Measurements from ENCODE around the gene SPACDR. TPM values are rescaled to one million over a fixed set of nuclear protein-coding genes. Genes with fewer than 3 reads are reported as not detected.
"Not testable (repeated sequence)": the region's sequence is repeated elsewhere in the genome, so short reads cannot be mapped to it uniquely, and the experiment has no call there.

SPACDR gene
- total RNA-seq, 1 donor from 2014 or later: 2.5 TPM

GRCh38 chr7:100443096-100443840, 20.8 kb downstream of the SPACDR start:
- Histone ChIP-seq H3K4me1 (ENCODE audit: insufficient read depth, low read length) (peaks cover 17% of the 10 kb centered on the region), H3K27me3 (ENCODE audit: insufficient read depth, low read length) (no peaks in the 10 kb centered on the region), H3K79me2 (ENCODE audit: insufficient read depth, low read length) (no peaks in the 10 kb centered on the region), H3K36me3 (ENCODE audit: insufficient read depth, low read length) (no peaks in the 10 kb centered on the region), H3K9ac (ENCODE audit: low read length) (no peak overlapping the region), H2AFZ (ENCODE audit: low read depth, low read length) (no peak overlapping the region), H3K9me3 (ENCODE audit: insufficient read depth, low read depth, low read length) (no peaks in the 10 kb centered on the region), H3K27ac (ENCODE audit: low read depth, low read length) (no peak overlapping the region), H4K20me1 (ENCODE audit: insufficient read depth, low read length) (no peaks in the 10 kb centered on the region), H3K4me2 (ENCODE audit: low read length) (no peak overlapping the region), H3K4me3 (ENCODE audit: insufficient read depth, low read depth, low read length) (no peak overlapping the region)
- Mint-ChIP-seq H3K4me1 (ENCODE audit: low read depth, unreplicated experiment) (peaks cover 10% of the 10 kb centered on the region), H3K36me3 (ENCODE audit: low read depth, unreplicated experiment) (no peaks in the 10 kb centered on the region), H3K27ac (ENCODE audit: unreplicated experiment) (peak overlapping the region; percentile 34), H3K27me3 (ENCODE audit: low read depth, unreplicated experiment) (no peaks in the 10 kb centered on the region), H3K4me3 (ENCODE audit: unreplicated experiment) (no peak overlapping the region), H3K9me3 (ENCODE audit: unreplicated experiment) (no peaks in the 10 kb centered on the region)
- TF ChIP-seq CTCF (IDR thresholded peaks at IDR 0.05; ENCODE audit: insufficient read depth, low read depth, low read length) (no peak), EZH2 (IDR thresholded peaks at IDR 0.05; ENCODE audit: insufficient read depth, low read length) (no peak)
- no peak for FAIRE-seq
- no peak for DNase-seq (ENCODE audit: low read depth)

- Histone ChIP-seq H3K9ac (ENCODE audit: low read length) (no peak overlapping the region), H2AFZ (ENCODE audit: low read depth, low read length) (no peak overlapping the region)
- H3K4me1 Mint-ChIP-seq (ENCODE audit: low read depth, unreplicated experiment): peaks cover 10% of the 10 kb centered on the region
Observed at GRCh38 chr7:100441641-100442535, 22.2 kb downstream of the SPACDR start.

GRCh38 chr7:100439244-100439643, 24.8 kb downstream of the SPACDR start:
- H3K27ac Mint-ChIP-seq (ENCODE audit: unreplicated experiment); H3K27me3 Mint-ChIP-seq (ENCODE audit: low read depth, unreplicated experiment); H3K9me3 Mint-ChIP-seq (ENCODE audit: unreplicated experiment); H3K36me3 Mint-ChIP-seq (ENCODE audit: low read depth, unreplicated experiment); H3K4me1 Mint-ChIP-seq (ENCODE audit: low read depth, unreplicated experiment); DNase-seq (ENCODE audit: low read depth); H3K27me3 ChIP-seq (ENCODE audit: insufficient read depth, low read length); H3K36me3 ChIP-seq (ENCODE audit: insufficient read depth, low read length); H3K4me2 ChIP-seq (ENCODE audit: low read length); FAIRE-seq; H3K4me3 Mint-ChIP-seq (ENCODE audit: unreplicated experiment); H3K4me3 ChIP-seq (ENCODE audit: insufficient read depth, low read depth, low read length); H2AFZ ChIP-seq (ENCODE audit: low read depth, low read length); H3K9me3 ChIP-seq (ENCODE audit: insufficient read depth, low read depth, low read length): not testable (repeated sequence)
- H3K9ac ChIP-seq (ENCODE audit: low read length): peak overlapping the region; percentile 19
- peaks cover 14% of the 10 kb centered on the region for H3K4me1 ChIP-seq (ENCODE audit: insufficient read depth, low read length)
- peaks cover 19% of the 10 kb centered on the region for H3K79me2 ChIP-seq (ENCODE audit: insufficient read depth, low read length)
- H4K20me1 ChIP-seq (ENCODE audit: insufficient read depth, low read length): peaks cover 11% of the 10 kb centered on the region
- H3K27ac ChIP-seq (ENCODE audit: low read depth, low read length): peak overlapping the region; percentile 65

More at GRCh38 chr7:100441641-100442535, 22.2 kb downstream of the SPACDR start:
- Histone ChIP-seq H3K9me3 (ENCODE audit: insufficient read depth, low read depth, low read length) (no peaks in the 10 kb centered on the region), H3K27ac (ENCODE audit: low read depth, low read length) (no peak overlapping the region), H3K27me3 (ENCODE audit: insufficient read depth, low read length) (no peaks in the 10 kb centered on the region), H3K36me3 (ENCODE audit: insufficient read depth, low read length) (no peaks in the 10 kb centered on the region), H3K4me2 (ENCODE audit: low read length) (no peak overlapping the region), H3K4me1 (ENCODE audit: insufficient read depth, low read length) (peaks cover 17% of the 10 kb centered on the region), H4K20me1 (ENCODE audit: insufficient read depth, low read length) (no peaks in the 10 kb centered on the region), H3K4me3 (ENCODE audit: insufficient read depth, low read depth, low read length) (no peak overlapping the region), H3K79me2 (ENCODE audit: insufficient read depth, low read length) (no peaks in the 10 kb centered on the region)
- Mint-ChIP-seq H3K9me3 (ENCODE audit: unreplicated experiment) (no peaks in the 10 kb centered on the region), H3K36me3 (ENCODE audit: low read depth, unreplicated experiment) (no peaks in the 10 kb centered on the region), H3K4me3 (ENCODE audit: unreplicated experiment) (no peak overlapping the region), H3K27me3 (ENCODE audit: low read depth, unreplicated experiment) (no peaks in the 10 kb centered on the region), H3K27ac (ENCODE audit: unreplicated experiment) (no peak overlapping the region)
- no peak for FAIRE-seq
- TF ChIP-seq EZH2 (IDR thresholded peaks at IDR 0.05; ENCODE audit: insufficient read depth, low read length) (no peak), CTCF (IDR thresholded peaks at IDR 0.05; ENCODE audit: insufficient read depth, low read depth, low read length) (no peak)
- no peak for DNase-seq (ENCODE audit: low read depth)

GRCh38 chr7:100438731-100439130, 25.3 kb downstream of the SPACDR start:
- peaks cover 24% of the 10 kb centered on the region for H3K79me2 ChIP-seq (ENCODE audit: insufficient read depth, low read length)
- H3K27ac Mint-ChIP-seq (ENCODE audit: unreplicated experiment); H3K4me3 Mint-ChIP-seq (ENCODE audit: unreplicated experiment); FAIRE-seq; H3K27ac ChIP-seq (ENCODE audit: low read depth, low read length); H3K4me3 ChIP-seq (ENCODE audit: insufficient read depth, low read depth, low read length); H3K9me3 ChIP-seq (ENCODE audit: insufficient read depth, low read depth, low read length); H3K36me3 Mint-ChIP-seq (ENCODE audit: low read depth, unreplicated experiment); DNase-seq (ENCODE audit: low read depth); H3K27me3 ChIP-seq (ENCODE audit: insufficient read depth, low read length); H3K9ac ChIP-seq (ENCODE audit: low read length); H3K9me3 Mint-ChIP-seq (ENCODE audit: unreplicated experiment); H3K4me2 ChIP-seq (ENCODE audit: low read length); H3K4me1 ChIP-seq (ENCODE audit: insufficient read depth, low read length); H3K4me1 Mint-ChIP-seq (ENCODE audit: low read depth, unreplicated experiment); H3K27me3 Mint-ChIP-seq (ENCODE audit: low read depth, unreplicated experiment); H2AFZ ChIP-seq (ENCODE audit: low read depth, low read length): not testable (repeated sequence)
- H4K20me1 ChIP-seq (ENCODE audit: insufficient read depth, low read length): peaks cover 16% of the 10 kb centered on the region
- peaks cover 11% of the 10 kb centered on the region for H3K36me3 ChIP-seq (ENCODE audit: insufficient read depth, low read length)
